ENCODE results near the gene XRCC5. TPM values are rescaled to one million over a fixed set of nuclear protein-coding genes. Genes with fewer than 3 reads are reported as not detected.

Gene XRCC5
- polyA plus RNA-seq, 1 donor from 2014 or later: 279 TPM

GRCh38 chr2:216194013-216194412 is 84.9 kb downstream of the XRCC5 start:
- H3K9ac ChIP-seq (ENCODE audit: low read length): no peak overlapping the region
- H4K20me1 ChIP-seq (ENCODE audit: insufficient read depth): no peaks in the 10 kb centered on the region
- H3K4me3 ChIP-seq (ENCODE audit: low read length): no peak overlapping the region
- no peak for TF ChIP-seq CTCF (IDR thresholded peaks at IDR 0.05; ENCODE audit: poor library complexity, severe bottlenecking)
- no peak for TF ChIP-seq REST (IDR thresholded peaks at IDR 0.05; ENCODE audit: borderline replicate concordance)
- no peak for TF ChIP-seq MXI1 (conservative IDR thresholded peaks at IDR 0.05; ENCODE audit: poor library complexity, severe bottlenecking)
- TF ChIP-seq SMC3 (conservative IDR thresholded peaks at IDR 0.05; ENCODE audit: poor library complexity): no peak
- no peak for TF ChIP-seq TAF1 (IDR thresholded peaks at IDR 0.05; ENCODE audit: low read depth)
- no peak for TF ChIP-seq POLR2AphosphoS5 (IDR thresholded peaks at IDR 0.05)
- no peak for TF ChIP-seq EZH2 (IDR thresholded peaks at IDR 0.05; ENCODE audit: borderline replicate concordance, insufficient read depth, low read length, poor library complexity, severe bottlenecking)
- no peak for TF ChIP-seq EP300 (conservative IDR thresholded peaks at IDR 0.05; ENCODE audit: poor library complexity, severe bottlenecking)
- TF ChIP-seq RAD21 (conservative IDR thresholded peaks at IDR 0.05): no peak
- H3K27ac ChIP-seq (ENCODE audit: low read length): no peak overlapping the region
- no peaks in the 10 kb centered on the region for H3K27me3 ChIP-seq (ENCODE audit: insufficient read depth, low read depth, low read length)
- H3K4me2 ChIP-seq (ENCODE audit: low read length): no peak overlapping the region
- H3K79me2 ChIP-seq (replicated peaks; ENCODE audit: insufficient read depth, low read length): no peaks in the 10 kb centered on the region
- H3F3A ChIP-seq (ENCODE audit: insufficient read depth, low read length, poor library complexity, severe bottlenecking): no peaks in the 10 kb centered on the region
- no peaks in the 10 kb centered on the region for H3K9me3 ChIP-seq (ENCODE audit: low read length)
- no peak overlapping the region for H2AFZ ChIP-seq (ENCODE audit: low read depth, low read length)
- H3K36me3 ChIP-seq (ENCODE audit: insufficient read depth, low read length): peaks cover 21% of the 10 kb centered on the region
- no peaks in the 10 kb centered on the region for H3K9me2 ChIP-seq (ENCODE audit: insufficient read depth, low read length)

GRCh38 chr2:216194561-216194960 is 85.4 kb downstream of the XRCC5 start:
- H2AFZ ChIP-seq (ENCODE audit: low read depth, low read length): no peak overlapping the region
- H3K27me3 ChIP-seq (ENCODE audit: insufficient read depth, low read depth, low read length): no peaks in the 10 kb centered on the region
- no peak overlapping the region for H3K4me3 ChIP-seq (ENCODE audit: low read length)
- no peaks in the 10 kb centered on the region for H3K9me3 ChIP-seq (ENCODE audit: low read length)
- no peaks in the 10 kb centered on the region for H3K9me2 ChIP-seq (ENCODE audit: insufficient read depth, low read length)
- H3F3A ChIP-seq (ENCODE audit: insufficient read depth, low read length, poor library complexity, severe bottlenecking): no peaks in the 10 kb centered on the region
- H3K27ac ChIP-seq (ENCODE audit: low read length): no peak overlapping the region
- TF ChIP-seq POLR2AphosphoS5 (IDR thresholded peaks at IDR 0.05) (no peak), TAF1 (IDR thresholded peaks at IDR 0.05; ENCODE audit: low read depth) (no peak), MXI1 (conservative IDR thresholded peaks at IDR 0.05; ENCODE audit: poor library complexity, severe bottlenecking) (no peak), EP300 (conservative IDR thresholded peaks at IDR 0.05; ENCODE audit: poor library complexity, severe bottlenecking) (no peak), CTCF (IDR thresholded peaks at IDR 0.05; ENCODE audit: poor library complexity, severe bottlenecking) (no peak), REST (IDR thresholded peaks at IDR 0.05; ENCODE audit: borderline replicate concordance) (no peak), RAD21 (conservative IDR thresholded peaks at IDR 0.05) (no peak), EZH2 (IDR thresholded peaks at IDR 0.05; ENCODE audit: borderline replicate concordance, insufficient read depth, low read length, poor library complexity, severe bottlenecking) (no peak)
- no peaks in the 10 kb centered on the region for H3K79me2 ChIP-seq (replicated peaks; ENCODE audit: insufficient read depth, low read length)
- no peak overlapping the region for H3K4me2 ChIP-seq (ENCODE audit: low read length)
- no peaks in the 10 kb centered on the region for H4K20me1 ChIP-seq (ENCODE audit: insufficient read depth)
- H3K9ac ChIP-seq (ENCODE audit: low read length): no peak overlapping the region
- H3K36me3 ChIP-seq (ENCODE audit: insufficient read depth, low read length): peaks cover 21% of the 10 kb centered on the region

Data from neural cell (in vitro differentiated cells).